ENCODE measurements around the gene RGS7.

Gene RGS7

DNA sequence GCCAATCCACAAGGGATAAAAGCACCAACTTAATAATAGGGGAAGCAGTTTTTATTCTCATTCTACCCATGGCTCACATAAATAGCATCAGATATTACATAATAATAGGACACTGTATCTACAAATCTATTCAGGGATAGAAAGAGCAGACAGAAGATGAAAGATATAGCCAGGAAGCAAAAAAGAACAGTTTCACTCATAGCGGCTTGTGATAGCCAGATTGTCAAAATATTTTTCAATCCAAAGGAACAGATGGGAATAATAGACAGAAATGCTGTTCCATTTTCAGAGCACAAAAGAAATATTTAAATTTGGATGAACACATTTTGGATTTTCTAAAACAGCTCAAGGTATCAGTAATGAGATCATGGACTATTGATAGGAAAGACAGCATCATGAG is 512.5 kb downstream of the RGS7 start:
- H3K27ac ChIP-seq (ENCODE audit: low read length): no peak overlapping the region
- no peak overlapping the region for H2AFZ ChIP-seq (ENCODE audit: low read depth, low read length)
- H3K4me3 ChIP-seq (ENCODE audit: low read length): no peak overlapping the region
- H3K79me2 ChIP-seq (ENCODE audit: low read length): no peaks in the 10 kb centered on the region
- TF ChIP-seq EZH2phosphoT487 (IDR thresholded peaks at IDR 0.05; ENCODE audit: low read depth): no peak
- no peak for TF ChIP-seq CTCF (IDR thresholded peaks at IDR 0.05; ENCODE audit: low read depth, low read length)
- 0 out of 2 replicates have a peak, but pooled peaks cover 6% of the 10 kb centered on the region for H3K27me3 ChIP-seq (ENCODE audit: low read depth, low read length)
- H3K36me3 ChIP-seq (replicated peaks; ENCODE audit: low read depth, low read length): no peaks in the 10 kb centered on the region
- H3K4me1 ChIP-seq (ENCODE audit: low read length): no peaks in the 10 kb centered on the region
- H3K9me3 ChIP-seq (ENCODE audit: insufficient read depth, low read length): no peaks in the 10 kb centered on the region
- no peak overlapping the region for H3K9ac ChIP-seq (ENCODE audit: low read length)
- H4K20me1 ChIP-seq (ENCODE audit: insufficient read depth, low read length): no peaks in the 10 kb centered on the region
- no peak overlapping the region for H3K4me2 ChIP-seq (ENCODE audit: low read length)

GRCh38 chr1:240843798-240844197 is 513.2 kb downstream of the RGS7 start:
- Histone ChIP-seq H3K4me1 (ENCODE audit: low read length) (no peaks in the 10 kb centered on the region), H3K9ac (ENCODE audit: low read length) (no peak overlapping the region), H2AFZ (ENCODE audit: low read depth, low read length) (no peak overlapping the region), H3K36me3 (replicated peaks; ENCODE audit: low read depth, low read length) (no peaks in the 10 kb centered on the region), H4K20me1 (ENCODE audit: insufficient read depth, low read length) (no peaks in the 10 kb centered on the region), H3K79me2 (ENCODE audit: low read length) (no peaks in the 10 kb centered on the region), H3K27me3 (ENCODE audit: low read depth, low read length) (0 out of 2 replicates have a peak, but pooled peaks cover 6% of the 10 kb centered on the region), H3K4me2 (ENCODE audit: low read length) (no peak overlapping the region), H3K9me3 (ENCODE audit: insufficient read depth, low read length) (no peaks in the 10 kb centered on the region), H3K4me3 (ENCODE audit: low read length) (no peak overlapping the region), H3K27ac (ENCODE audit: low read length) (no peak overlapping the region)
- TF ChIP-seq CTCF (IDR thresholded peaks at IDR 0.05; ENCODE audit: low read depth, low read length): no peak
- no peak for TF ChIP-seq EZH2phosphoT487 (IDR thresholded peaks at IDR 0.05; ENCODE audit: low read depth)

GRCh38 chr1:240836271-240836670 is 520.7 kb downstream of the RGS7 start:
- Histone ChIP-seq H3K9ac (ENCODE audit: low read length) (no peak overlapping the region), H4K20me1 (ENCODE audit: insufficient read depth, low read length) (no peaks in the 10 kb centered on the region), H3K27ac (ENCODE audit: low read length) (no peak overlapping the region), H3K4me3 (ENCODE audit: low read length) (no peak overlapping the region), H3K27me3 (ENCODE audit: low read depth, low read length) (peaks cover 2% of the 10 kb centered on the region; the same call in 1 of the 2 replicates), H3K36me3 (replicated peaks; ENCODE audit: low read depth, low read length) (no peaks in the 10 kb centered on the region), H3K9me3 (ENCODE audit: insufficient read depth, low read length) (no peaks in the 10 kb centered on the region), H2AFZ (ENCODE audit: low read depth, low read length) (no peak overlapping the region), H3K4me2 (ENCODE audit: low read length) (no peak overlapping the region), H3K4me1 (ENCODE audit: low read length) (no peaks in the 10 kb centered on the region), H3K79me2 (ENCODE audit: low read length) (no peaks in the 10 kb centered on the region)
- no peak for TF ChIP-seq CTCF (IDR thresholded peaks at IDR 0.05; ENCODE audit: low read depth, low read length)
- TF ChIP-seq EZH2phosphoT487 (IDR thresholded peaks at IDR 0.05; ENCODE audit: low read depth): no peak

GRCh38 chr1:240835291-240835690 is 521.7 kb downstream of the RGS7 start:
- Histone ChIP-seq H3K27ac (ENCODE audit: low read length) (no peak overlapping the region), H3K4me3 (ENCODE audit: low read length) (no peak overlapping the region), H3K4me2 (ENCODE audit: low read length) (no peak overlapping the region), H3K9ac (ENCODE audit: low read length) (no peak overlapping the region), H3K27me3 (ENCODE audit: low read depth, low read length) (peaks cover 7% of the 10 kb centered on the region), H3K36me3 (replicated peaks; ENCODE audit: low read depth, low read length) (no peaks in the 10 kb centered on the region), H4K20me1 (ENCODE audit: insufficient read depth, low read length) (no peaks in the 10 kb centered on the region), H3K4me1 (ENCODE audit: low read length) (no peaks in the 10 kb centered on the region), H3K79me2 (ENCODE audit: low read length) (no peaks in the 10 kb centered on the region), H3K9me3 (ENCODE audit: insufficient read depth, low read length) (no peaks in the 10 kb centered on the region), H2AFZ (ENCODE audit: low read depth, low read length) (no peak overlapping the region)
- no peak for TF ChIP-seq CTCF (IDR thresholded peaks at IDR 0.05; ENCODE audit: low read depth, low read length)
- no peak for TF ChIP-seq EZH2phosphoT487 (IDR thresholded peaks at IDR 0.05; ENCODE audit: low read depth)

All from OCI-LY3 (cell line).